Cardiac muscle cell (in vitro differentiated cells and primary cell): ENCODE data around the gene SYCE3. TPM values are rescaled to one million over a fixed set of nuclear protein-coding genes. Genes with fewer than 3 reads are reported as not detected.

Experiments used
- DNase-seq, 2 donors: peaks; one replicate each; pipeline versions ENCODE4 v3.0.0 to v3.0.0-alpha.2; 2010 to 2017; ENCODE audit warnings: low read depth in 1 of 2, low spot score in 1 of 2
- H3K27ac ChIP-seq: fragments of 200-600 bp; sonication (generic); 2 replicates; pipeline ENCODE4 v1.5.1; 2016
- H3K27me3 ChIP-seq: fragments of 200-600 bp; sonication (generic); 2 replicates; pipeline ENCODE4 v1.6.0; 2016; ENCODE audit warnings: control low read depth
- H3K36me3 ChIP-seq: fragments of 200-600 bp; sonication (generic); 2 replicates; pipeline ENCODE4 v1.5.1; 2016; ENCODE audit warnings: control low read depth
- H3K4me1 ChIP-seq: fragments of 200-600 bp; sonication (generic); 2 replicates; pipeline ENCODE4 v1.8.1; 2017; ENCODE audit warnings: low read depth, mild to moderate bottlenecking, mixed run types
- H3K4me3 ChIP-seq: fragments of 200-600 bp; sonication (generic); 2 replicates; pipeline ENCODE4 v1.5.1; 2016; ENCODE audit warnings: mild to moderate bottlenecking
- H3K9me3 ChIP-seq: fragments of 200-600 bp; sonication (generic); 2 replicates; pipeline ENCODE4 v1.5.1; 2017; ENCODE audit warnings: low read depth, mild to moderate bottlenecking, control low read depth
- polyA plus RNA-seq: library from polyadenylated mRNA; unstranded; fragments of >200 nt; fragmentation: Nextera tagmentation; extraction: Ambion mirVana; gene quantifications from 2 replicates; pipeline ENCODE4 v1.2.1, GENCODE V29; 2016
- total RNA-seq: library from RNA; depleted of rRNA; stranded (reverse); fragments of >200 nt; gene quantifications from 2 replicates; pipeline ENCODE4 v1.2.3, GENCODE V29; 2016
- TF ChIP-seq, protein P1 (sequence below): IDR thresholded peaks from 2 replicates; pipeline ENCODE4 v1.5.1; 2012; ENCODE audit warnings: low read depth, mild to moderate bottlenecking, low read length

The SYCE3 gene
- total and polyA plus RNA-seq, 2 experiments from 2014 or later = not detected

DNA sequence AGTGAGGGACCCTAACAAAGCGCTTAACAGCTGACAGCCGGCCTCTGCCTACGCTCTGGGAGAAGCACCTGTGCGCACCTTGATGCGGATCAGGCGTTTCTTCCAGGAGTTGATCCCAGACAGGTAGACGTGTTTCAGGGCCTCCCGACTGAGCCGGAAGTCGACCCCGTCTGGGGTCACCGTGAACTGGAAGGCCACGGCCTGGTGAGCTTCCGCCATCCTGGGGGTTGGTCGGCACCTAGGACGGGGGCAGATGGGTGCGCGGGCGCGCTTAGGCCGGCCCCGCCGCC is 14.9 kb upstream of the SYCE3 start:
- H3K27ac ChIP-seq = no peak overlapping the region
- DNase-seq = no peak
- H3K27me3 ChIP-seq = no peaks in the 10 kb centered on the region
- TF ChIP-seq, protein P1, sequence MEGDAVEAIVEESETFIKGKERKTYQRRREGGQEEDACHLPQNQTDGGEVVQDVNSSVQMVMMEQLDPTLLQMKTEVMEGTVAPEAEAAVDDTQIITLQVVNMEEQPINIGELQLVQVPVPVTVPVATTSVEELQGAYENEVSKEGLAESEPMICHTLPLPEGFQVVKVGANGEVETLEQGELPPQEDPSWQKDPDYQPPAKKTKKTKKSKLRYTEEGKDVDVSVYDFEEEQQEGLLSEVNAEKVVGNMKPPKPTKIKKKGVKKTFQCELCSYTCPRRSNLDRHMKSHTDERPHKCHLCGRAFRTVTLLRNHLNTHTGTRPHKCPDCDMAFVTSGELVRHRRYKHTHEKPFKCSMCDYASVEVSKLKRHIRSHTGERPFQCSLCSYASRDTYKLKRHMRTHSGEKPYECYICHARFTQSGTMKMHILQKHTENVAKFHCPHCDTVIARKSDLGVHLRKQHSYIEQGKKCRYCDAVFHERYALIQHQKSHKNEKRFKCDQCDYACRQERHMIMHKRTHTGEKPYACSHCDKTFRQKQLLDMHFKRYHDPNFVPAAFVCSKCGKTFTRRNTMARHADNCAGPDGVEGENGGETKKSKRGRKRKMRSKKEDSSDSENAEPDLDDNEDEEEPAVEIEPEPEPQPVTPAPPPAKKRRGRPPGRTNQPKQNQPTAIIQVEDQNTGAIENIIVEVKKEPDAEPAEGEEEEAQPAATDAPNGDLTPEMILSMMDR = no peak
- H3K9me3 ChIP-seq = no peaks in the 10 kb centered on the region
- H3K4me3 ChIP-seq = no peak overlapping the region
- H3K36me3 ChIP-seq = peaks cover 2% of the 10 kb centered on the region
- H3K4me1 ChIP-seq = peaks cover 21% of the 10 kb centered on the region

DNA sequence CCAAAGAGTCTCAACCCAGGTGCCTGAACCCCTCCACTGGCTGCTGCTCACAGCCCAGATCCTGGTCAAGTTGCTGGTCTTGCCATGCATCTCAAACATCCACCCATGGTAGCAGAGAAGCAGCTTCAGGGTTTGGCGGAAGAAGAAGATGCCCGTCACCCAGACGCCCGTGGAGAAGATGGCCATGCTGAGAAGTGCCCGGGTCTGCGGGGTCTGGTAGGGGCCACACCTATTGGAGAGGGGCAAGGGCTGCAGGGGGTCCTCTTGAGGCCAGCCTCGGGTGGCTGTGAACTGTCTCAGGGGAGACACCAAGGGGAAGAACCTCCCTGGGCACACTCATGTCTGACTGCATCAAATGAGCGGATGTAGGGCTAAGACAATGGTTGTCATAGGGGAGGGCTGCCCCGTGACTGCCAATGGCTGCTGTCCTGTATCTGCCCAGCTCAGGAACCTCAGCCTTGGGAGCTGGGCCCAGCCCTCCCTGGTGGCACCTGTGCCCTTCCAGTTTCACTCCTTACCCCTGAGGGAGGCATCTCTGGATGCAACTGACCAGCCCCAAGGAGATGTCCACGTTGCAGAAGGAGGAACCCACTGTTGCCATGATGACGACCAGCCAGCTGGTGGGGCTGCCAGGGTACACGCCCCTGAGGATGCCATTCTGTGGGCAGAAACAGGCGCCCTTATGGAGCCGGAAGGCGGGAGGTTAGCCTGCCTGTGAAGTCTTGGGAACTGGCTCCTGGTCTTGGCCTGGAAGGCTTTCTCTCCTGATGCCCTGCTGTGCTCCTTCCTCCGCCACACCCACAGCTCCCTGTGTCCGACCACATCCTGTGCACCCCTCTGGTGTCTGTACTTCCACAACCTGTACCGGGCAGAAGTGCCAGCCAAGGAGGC is 14.3 kb upstream of the SYCE3 start:
- Histone ChIP-seq H3K27ac (no peak overlapping the region), H3K27me3 (no peaks in the 10 kb centered on the region), H3K4me1 (peaks cover 21% of the 10 kb centered on the region), H3K36me3 (peaks cover 7% of the 10 kb centered on the region), H3K4me3 (no peak overlapping the region), H3K9me3 (no peaks in the 10 kb centered on the region)
- TF ChIP-seq, protein P1 = no peak
- no peak for DNase-seq

GRCh38 chr22:50576070-50576469 is 13.4 kb upstream of the SYCE3 start:
- Histone ChIP-seq H3K27ac (no peak overlapping the region), H3K27me3 (no peaks in the 10 kb centered on the region), H3K9me3 (no peaks in the 10 kb centered on the region), H3K36me3 (peaks cover 15% of the 10 kb centered on the region), H3K4me3 (no peak overlapping the region), H3K4me1 (peaks cover 16% of the 10 kb centered on the region)
- TF ChIP-seq, protein P1 = peak; percentile 49
- peak; percentile 60 to 68 for DNase-seq

DNA sequence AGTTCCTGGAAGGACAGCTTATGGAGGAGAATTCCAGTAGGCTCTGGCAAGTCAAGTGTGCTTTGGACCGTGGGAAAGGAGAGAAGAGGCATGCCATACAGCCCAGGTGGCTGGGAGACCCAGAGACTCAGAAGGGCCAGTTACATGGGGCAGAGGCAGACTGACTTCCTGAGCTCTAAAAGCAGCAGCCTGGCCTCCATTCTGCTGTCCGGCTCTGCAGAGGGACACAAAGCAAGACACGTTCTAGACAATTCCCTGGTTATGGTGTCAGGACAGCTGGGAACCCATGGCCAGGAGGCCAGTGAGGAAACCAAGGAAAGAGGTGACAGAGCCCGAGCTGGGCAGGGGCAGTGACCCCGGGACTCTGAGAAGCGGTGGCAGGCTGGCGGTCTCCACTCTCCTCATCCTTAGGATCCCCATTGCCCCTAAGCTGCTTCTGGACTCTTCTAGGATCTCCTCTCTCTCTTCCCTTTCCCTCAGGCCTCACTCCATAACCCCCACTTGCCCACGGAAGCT is 12.8 kb upstream of the SYCE3 start:
- no peaks in the 10 kb centered on the region for H3K9me3 ChIP-seq
- peaks cover 16% of the 10 kb centered on the region for H3K4me1 ChIP-seq
- H3K27me3 ChIP-seq = no peaks in the 10 kb centered on the region
- H3K27ac ChIP-seq = no peak overlapping the region
- H3K36me3 ChIP-seq = peaks cover 18% of the 10 kb centered on the region
- TF ChIP-seq, protein P1 = no peak
- H3K4me3 ChIP-seq = no peak overlapping the region
- DNase-seq = no peak

DNA sequence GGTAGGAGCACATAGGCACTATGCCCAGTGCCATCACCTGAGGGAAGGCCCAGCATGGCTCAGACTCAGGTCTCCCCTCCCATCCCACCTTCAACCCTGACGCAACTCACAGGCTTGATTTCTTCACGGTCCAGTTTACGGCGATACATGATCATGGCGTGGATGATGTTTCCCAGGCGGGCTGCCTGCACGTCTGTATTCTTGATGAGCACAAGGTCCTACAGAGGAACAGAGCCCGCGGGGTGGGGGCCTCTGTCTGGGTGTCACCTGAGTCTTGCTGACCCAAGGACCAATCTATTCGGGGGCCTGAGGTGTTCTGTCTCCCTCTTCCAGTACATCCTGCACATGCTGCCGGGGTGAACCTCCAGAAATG is 11.7 kb upstream of the SYCE3 start:
- H3K9me3 ChIP-seq = no peaks in the 10 kb centered on the region
- H3K27ac ChIP-seq = no peak overlapping the region

More for the DNA sequence above, 11.7 kb upstream of the SYCE3 start:
- Histone ChIP-seq H3K4me1 (peaks cover 15% of the 10 kb centered on the region), H3K27me3 (no peaks in the 10 kb centered on the region), H3K36me3 (peaks cover 27% of the 10 kb centered on the region), H3K4me3 (no peak overlapping the region)
- DNase-seq = no peak
- TF ChIP-seq, protein P1 = no peak
